NOMO-1 treated with dmso at 0.1 percent for 144 hours (cell line): ENCODE results near the gene BLM.
"Not testable (repeated sequence)": the region's sequence is repeated elsewhere in the genome, so short reads cannot be mapped to it uniquely, and the experiment has no call there.

Experiments used
- DNase-seq: peaks from one replicate; lab custom pipeline; 2025; ENCODE audit not compliant: unreplicated experiment; lab: John Stamatoyannopoulos, UW

Gene BLM

DNA sequence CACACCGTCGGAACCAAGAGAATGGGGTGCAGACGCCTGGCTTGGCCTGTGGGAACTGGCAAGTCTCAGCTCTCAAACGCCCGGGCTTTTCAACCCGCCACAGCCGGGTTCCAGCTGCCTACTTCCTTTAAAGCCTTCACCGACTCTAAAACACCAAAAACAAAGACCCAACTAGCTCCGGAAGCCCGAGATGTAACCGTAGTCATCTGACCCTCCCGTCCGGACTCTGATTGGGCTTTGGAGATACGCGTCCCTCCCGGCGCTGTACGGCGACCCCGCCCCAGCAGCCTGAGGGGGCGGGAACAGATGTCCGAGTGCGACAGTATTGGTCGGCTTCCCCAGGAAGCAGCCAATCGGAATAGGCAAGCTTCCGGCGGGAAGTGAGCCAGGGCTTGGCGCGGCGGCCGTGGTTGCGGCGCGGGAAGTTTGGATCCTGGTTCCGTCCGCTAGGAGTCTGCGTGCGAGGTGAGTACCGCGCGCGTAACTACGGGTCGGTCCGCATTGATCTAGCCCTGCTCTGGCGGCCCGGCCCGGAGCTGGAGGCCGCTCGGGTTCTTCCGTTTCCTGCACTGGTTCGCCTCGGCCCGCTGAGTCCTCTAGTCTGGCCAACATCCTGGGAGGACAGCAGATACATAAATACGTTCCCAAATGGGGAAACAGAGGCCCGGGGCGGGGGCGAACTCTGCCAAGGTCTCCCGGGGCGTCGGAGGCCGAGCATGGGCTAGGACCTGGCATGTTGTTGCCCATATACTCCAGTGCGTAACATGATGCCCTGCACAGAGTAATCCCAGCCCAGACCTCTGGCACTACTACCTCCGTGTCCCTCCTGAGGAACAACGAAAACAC lies at the start of gene BLM:
Gene BLM (plus strand): TSS at position 371 of the 846 bp plus-strand sequence. CDS start 30,047 bp downstream, outside the sequence.
- DNase-seq, result peak; percentile 95

DNA sequence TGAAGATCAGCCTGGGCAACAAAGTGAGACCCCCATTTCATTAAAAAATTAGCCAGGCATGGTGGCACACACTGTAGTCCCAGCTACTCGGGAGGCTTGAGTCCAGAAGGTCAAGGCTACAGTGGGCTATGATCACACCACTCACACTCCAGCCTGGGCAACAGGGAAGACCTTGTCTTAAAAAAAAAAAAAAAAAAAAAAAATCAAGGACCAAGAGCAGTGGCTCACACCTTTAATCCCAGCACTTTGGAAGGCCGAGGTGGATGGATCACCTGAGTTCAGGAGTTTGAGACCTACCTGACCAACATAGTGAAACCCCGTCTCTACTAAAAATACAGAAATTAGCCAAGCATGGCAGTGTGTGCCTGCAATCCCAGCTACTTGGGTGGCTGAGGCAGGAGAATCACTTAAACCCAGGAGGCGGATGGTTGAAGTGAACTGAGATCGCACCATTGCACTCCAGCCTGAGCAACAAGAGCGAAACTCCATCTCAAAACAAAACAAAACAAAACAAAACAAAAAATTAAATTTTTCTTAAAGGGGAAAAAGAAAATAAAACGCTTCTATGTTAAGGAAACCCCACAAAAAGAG lies 49.3 kb upstream of the BLM start:
- not testable (repeated sequence) for DNase-seq

DNA sequence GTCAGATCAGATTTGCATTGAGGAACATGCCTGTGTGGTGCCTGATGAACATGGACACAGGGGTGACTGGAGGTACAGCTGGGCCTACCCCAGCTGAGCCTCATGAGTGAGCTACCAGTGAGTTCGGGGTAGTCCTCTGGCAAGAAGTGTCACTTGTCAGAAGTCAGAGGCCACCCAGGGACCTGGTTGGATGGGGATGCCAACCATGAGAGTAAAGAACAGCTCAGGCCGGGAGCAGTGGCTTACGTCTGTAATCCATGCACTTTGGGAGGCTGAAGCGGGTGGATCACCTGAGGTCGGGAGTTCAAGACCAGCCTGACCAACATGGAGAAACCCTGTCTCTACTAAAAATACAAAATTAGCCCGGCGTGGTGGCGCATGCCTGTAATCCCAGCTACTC lies 46.5 kb upstream of the BLM start:
- DNase-seq, result not testable (repeated sequence)

DNA sequence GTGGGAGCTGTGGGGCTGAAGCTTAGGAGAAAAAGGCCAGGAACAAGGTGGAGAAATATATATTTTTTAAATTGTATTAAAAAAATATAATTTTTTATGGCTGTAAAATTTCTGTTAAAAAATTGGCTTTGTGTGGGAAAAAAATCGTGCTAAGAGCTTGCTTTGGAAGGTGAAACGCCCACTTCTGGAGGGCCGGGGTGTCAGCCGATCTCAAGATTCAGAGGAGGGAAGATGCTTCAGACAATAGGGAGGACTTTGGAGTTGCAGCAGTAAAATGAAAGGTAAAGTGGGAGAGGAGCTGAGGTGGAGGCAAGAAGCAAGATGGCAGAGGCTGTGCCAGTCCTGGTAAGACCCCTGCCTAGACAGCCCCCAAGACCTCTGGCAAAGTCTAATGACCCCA lies 45.9 kb upstream of the BLM start:
- no peak for DNase-seq

DNA sequence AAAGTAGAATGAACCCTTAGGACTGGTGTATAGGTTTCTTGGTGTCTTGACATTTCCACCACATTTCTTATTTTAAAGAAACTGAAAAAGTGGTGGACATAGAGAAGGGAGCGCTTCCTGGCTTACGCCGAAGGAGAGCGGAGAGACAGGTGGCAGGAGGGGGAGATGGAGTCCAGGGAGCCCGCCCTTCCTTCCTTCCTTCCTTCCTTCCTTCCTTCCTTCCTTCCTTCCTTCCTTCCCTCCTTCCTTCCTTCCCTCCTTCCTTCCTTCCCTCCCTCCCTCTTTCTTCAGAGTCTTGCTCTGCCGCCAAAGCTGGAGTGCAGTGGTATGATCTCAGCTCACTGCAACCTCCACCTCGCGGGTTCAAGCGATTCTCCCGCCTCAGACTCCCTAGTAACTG lies 43.8 kb upstream of the BLM start:
- not testable (repeated sequence) for DNase-seq

DNA sequence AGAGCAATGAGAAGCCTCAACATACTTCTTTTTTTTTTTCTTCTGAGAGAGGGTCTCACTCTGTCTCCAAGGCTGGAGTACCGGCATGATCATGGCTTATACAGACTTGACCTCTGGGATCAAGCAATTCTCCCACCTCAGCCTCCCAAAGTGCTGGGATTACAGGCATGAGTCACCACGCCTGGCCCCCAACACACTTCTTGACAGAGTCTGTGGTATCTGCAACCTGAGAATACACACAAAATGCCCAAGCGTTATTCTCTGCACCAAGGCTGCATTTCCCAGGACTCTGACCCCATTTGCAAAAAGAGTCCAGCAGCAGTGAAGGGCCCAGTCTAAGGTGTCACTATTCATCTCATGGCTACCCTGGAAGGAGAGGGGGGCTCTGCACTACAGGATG lies 42.7 kb upstream of the BLM start:
- no peak for DNase-seq

DNA sequence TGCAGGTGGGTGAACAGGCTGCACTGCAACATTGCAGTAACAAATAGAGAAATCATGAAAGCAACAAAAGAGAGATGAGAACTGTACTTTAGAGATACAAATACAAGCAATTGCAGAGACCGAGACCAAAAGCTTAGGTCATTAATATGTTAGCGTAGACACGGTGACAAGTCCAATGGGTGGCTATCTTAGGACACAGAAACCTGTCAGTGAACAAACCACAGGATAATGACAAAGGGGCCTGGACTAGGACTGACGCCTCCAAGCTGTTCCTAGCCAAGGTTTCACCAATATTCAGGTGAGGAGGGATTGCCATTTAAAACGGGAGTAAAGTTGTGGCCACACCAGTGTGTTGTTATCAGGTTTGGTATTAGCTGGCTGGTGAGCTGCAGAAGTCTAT lies 41.7 kb upstream of the BLM start:
- no peak for DNase-seq

DNA sequence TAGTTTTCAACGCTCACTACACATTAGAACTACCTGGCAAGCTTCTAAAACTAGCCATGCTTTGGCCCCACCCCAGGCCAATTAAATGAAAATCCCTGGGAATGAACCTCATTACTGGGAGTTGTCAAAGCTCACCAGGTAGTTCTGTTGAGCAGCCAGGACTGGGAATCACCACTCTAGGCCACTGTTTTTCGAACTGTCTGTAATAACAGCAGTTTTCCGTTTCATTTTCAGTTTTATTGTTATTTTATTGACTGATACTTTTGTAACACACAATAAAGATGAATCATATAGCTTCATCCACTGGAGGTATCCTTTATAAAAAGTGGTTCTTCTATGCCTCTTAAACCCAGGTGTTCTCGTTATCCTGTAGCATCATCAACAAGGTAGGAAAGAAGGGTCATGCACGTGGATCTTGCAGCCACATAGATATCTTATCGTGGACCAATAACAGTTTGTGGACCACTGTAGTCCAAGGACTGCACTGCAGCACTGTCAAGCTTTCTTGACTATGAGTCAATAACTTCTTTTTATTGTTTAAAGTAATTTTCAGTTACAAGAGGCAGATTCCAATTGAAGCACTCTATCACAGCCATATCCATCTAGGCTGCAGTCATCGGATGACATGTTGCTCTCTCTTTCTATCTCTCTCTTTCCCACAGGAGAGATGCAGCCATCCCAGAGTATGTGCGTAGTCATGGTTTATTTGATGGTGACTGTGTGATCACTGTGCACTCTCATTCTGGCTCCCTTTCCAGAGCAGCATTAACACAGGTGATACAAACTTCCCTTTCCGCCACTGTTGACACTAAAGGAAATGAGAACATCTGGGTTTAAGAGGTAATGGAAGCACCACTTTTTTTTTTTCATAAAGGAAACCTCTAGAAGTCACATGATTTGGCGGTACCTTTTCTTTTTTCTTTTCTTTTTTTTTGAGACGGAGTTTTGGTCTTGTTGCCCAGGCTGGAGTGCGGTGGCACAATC lies 39.0 kb upstream of the BLM start:
- no peak for DNase-seq

DNA sequence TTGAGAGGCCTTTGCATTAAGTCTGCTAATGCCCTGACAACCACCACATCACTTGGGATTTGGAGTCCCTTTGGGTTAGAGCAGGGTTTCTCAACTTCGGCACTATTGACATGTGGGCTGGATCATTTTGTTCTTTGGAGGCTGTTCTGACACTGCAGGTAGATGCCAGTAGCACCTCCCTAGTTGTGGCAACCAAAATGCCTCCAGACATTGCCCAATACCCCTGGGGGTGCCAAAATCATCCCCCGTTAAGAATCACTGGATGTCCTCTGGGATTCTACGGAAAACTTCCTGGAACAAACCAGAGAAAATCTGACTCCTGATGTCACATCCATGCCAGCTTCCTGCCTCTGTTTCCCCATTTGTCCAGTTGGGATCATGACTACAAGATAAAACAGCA lies 37.2 kb upstream of the BLM start:
- no peak for DNase-seq

DNA sequence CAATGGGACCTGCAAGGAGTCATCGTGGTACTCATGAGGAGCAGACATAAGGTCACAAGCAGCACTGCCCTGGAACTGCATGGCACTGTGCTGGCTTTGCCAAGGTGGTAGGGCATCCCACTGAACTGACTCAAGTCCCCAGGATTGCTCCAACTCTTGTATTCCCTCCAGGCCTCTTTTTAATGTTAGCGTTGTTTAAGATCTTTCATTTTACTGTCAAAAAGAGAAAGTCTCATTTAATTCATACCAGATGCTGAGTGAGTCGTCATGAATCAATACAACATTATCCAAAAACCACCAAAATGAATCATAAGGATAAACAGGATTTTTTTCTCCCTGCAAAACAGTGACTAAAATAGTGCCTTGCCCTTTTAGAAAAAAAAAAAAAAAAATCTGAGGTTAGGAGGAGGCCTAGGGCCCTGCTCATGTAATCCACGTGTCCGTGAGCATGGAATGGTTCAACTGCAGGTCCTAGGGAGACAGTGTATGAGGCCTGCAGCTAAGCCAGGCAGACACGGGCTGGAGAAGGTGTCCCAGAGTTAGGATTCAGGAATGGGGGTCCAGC lies 36.7 kb upstream of the BLM start:
- DNase-seq, result no peak

DNA sequence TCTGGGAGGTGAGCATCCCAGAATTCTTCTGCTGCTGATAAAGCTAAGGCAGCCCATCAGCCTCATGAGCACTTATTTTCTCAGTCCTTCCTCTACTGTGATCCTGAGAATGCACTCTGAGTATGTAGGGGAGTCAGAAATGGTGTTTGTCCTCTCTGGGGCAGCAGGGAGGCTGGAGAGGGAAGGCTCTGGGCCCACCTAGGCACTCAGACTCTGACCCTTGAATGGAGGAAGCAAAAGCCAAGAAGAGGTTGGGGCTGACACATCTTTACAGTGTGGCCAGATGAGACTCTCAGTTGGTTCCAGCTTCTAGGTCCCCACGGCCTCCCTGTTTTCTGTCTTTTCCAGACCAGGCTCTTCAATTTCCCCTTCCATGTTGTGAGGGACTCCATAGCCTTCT lies 36.1 kb upstream of the BLM start:
- no peak for DNase-seq

DNA sequence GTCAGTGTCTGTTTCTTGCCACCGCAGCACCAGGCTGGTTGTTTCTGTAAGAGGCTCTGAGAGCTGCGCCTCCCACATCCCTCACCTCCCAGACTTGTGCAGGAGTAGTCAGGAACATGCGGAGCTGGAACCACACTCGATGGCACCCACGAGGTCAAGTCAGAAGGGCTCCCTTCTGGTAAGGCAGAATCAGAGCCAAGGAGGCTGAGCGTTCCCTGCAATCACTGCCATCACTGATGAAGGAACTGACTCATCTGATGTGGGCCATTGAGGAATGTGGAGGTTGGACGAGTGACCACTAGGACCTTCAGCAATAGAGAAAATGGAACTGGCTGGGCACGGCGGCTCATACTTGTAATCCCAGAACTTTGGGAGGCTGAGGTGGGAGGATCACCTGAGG lies 35.7 kb upstream of the BLM start:
- DNase-seq, result no peak

DNA sequence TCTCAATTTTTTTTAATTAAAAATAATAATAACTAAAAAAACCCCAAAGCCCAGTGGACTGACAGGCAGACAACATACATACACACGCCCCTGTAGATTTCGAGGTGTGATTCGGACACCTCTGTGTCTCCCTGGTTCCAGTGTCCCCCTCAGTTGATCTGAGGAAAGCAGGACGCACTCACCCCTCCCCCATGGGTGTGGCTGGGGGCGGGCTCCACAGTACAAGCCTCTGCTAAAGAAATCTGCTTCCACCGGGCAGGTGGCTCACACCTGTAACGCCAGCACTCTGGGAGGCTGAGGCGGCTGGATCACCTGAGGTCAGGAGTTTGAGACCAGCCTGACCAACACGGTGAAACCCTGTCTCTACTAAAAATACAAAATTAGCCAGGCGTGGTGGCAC lies 33.8 kb upstream of the BLM start:
- DNase-seq, result no peak

DNA sequence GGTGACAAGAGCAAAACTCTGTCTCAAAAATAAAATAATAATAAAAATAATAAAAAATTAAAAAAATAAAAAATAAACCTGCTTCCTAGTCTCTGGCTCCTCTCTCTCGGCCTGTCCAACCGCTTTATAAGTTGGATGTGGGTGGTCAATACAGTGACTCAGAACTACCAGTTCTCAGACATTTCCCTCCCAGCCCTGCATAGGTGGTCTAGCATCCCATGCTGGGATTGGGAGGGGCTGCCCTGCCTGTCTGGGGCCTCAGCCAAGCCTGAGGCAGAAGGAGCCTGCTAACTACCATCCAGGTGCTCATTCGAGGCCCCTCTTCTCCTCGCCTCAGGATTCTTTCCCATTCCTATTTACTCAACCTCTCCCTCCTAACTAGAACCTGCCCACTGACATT lies 33.3 kb upstream of the BLM start:
- no peak for DNase-seq

DNA sequence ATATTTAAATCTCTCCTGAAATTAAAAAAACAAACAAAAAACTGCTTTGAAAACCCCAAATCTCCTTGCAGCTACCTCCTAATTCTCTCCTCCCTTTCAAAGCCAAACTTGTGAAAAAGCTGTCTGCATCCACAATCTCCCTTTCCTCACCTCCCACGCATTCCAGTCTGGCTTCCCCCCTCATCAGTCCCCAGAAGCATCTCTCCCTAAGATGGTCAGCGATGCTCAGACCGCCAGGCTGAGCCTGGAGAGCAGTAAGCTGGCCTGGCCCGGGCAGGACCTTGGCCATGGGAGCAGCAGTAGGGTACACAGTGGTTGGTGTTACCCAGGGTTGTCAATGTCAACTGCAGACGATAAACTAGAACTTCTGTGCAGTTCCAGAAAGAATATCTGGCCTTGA lies 32.9 kb upstream of the BLM start:
- DNase-seq, result no peak

DNA sequence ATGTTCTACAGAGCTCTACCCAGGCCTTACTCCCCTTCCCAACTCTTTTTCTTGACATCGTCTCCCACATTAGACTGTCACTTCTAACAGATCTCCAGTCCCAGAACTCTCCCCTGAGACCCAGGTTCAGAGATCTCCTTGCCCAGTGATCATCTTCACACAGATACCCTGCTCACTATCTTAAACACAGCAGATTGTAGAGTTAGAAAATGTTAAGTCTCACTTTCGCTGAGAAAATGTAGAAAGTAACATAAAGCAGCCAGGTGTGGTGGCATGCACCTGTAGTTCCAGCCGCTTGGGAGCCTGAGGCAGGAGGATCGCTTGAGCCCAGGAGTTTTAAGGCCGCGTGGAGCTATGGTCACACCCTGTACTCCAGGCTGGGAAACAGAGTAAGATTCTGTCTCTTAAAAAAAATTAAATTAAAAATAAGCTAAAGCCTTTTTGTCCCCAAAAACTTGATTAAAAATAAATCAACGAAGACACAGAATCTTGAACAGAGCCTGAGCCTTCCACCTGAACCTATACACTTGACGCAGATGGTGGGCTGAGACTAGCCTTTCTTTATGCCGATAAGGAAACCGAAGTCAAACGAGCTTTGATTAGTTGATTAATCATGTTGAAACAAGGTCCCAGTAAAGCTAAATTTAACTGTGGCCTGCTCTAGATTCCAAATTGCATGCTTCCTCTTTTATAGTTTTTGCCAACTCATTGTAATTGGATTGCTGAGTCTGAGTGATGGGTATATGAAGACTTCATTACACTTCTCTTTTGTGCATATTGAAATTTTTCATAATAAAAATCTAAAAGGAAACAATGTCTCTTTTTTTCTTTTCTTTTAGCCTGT lies 31.3 kb upstream of the BLM start:
- peak; percentile 73 for DNase-seq

DNA sequence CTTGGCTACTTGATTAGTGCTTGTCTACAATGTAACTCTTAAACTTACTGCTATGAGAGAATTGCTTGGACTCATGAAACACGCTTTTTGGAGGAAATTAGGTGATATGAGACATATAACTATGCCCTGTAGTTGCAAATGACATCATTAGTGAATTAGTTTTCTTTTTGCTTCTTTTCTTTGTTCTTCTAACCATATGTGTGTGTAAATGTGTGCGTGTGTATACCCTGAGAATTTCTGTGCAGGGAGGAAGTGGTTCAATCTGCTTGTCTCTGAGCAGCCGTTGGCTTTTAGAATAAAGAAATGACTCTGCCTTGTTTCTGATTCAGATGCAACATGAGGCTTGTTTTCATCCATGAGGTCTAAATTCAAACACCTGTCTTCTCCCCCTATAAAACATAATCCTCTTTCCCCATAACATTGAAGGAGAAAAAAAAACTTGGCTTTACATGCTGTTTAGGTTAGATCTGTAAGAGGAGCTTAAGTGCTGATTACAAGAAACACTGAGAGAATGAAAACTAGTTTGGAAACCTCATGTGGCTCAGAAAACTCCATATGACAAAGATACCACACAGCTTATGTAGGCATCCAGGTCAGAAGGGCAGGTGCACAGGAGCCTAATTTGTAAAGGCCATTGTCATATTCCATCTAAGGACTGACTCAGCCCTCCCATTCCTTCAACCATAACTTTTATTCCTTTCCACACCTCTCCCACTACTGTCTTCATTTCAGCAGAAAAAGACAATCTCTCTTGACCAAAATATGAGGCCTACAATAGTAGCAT lies 30.5 kb upstream of the BLM start:
- DNase-seq, result peak; percentile 41

DNA sequence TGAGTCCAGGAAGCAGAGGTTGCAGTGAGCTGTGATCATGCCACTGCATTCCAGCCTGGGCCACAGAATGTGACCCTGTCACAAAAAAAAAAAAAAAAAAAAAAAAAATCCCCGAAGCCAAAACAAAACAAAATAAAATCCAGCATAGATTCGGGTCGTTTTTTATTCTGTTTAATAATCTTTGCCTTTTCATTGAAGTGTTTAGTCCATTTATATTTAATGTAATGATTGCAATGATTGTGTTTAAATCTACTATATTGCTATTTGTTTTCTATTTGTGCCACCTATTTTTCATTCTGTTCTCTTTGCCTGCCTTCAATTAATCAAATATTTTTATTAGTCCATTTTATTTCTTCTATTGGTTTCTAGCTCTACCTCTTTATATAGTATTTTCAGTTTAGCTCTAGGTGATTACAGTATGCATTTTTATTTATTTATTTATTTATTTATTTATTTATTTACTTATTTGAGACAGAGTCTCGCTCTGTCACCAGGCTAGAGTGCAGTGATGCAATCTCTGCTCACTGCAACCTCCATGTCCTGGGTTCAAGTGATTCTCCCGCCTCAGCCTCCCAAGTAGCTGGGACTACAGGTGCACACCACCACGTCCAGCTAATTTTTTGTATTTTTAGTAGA lies 27.7 kb upstream of the BLM start:
- DNase-seq, result not testable (repeated sequence)

DNA sequence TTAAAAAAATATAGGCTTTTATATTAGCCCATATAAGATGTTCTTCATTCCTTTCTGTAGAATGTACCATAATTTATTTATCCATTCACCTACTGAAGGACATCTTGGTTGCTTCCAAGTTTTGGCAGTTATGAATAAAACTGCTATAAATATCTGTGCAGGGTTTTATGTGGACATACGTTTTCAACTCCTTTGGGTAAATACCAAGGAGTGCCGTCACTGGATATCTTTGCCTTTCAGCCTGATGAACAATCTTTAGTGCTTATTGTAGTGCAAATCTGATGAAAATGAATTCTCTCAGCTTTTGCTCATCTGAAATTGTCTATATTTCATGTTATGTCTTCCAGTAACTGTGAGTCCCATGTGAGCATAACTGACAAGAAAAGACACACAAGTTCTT lies 26.6 kb upstream of the BLM start:
- no peak for DNase-seq
